NCI-H460 (cell line): ENCODE data around the gene ANKRD55. TPM values are rescaled to one million over a fixed set of nuclear protein-coding genes. Genes with fewer than 3 reads are reported as not detected.
"Not testable (repeated sequence)": the region's sequence is repeated elsewhere in the genome, so short reads cannot be mapped to it uniquely, and the experiment has no call there.

Source experiments
- DNase-seq: peaks from one replicate; pipeline ENCODE4 v3.0.0-alpha.2; 2016; ENCODE audit warnings: low read depth; ENCODE audit errors: extremely low read depth
- total RNA-seq: library from RNA; depleted of rRNA; stranded (reverse); fragments of >200 nt; shearing (Covaris generic); gene quantifications from 2 replicates; pipeline ENCODE4 v1.2.3, GENCODE V29; 2014

Gene ANKRD55
- total RNA-seq, 1 experiment from 2014 or later = not detected

- no peak for DNase-seq
Measured at GRCh38 chr5:56111404-56111781, 121.7 kb downstream of the ANKRD55 start.

GRCh38 chr5:56110646-56111403 lies 122.3 kb downstream of the ANKRD55 start:
- DNase-seq = no peak

- DNase-seq = no peak
Measured at GRCh38 chr5:56108246-56108645, 124.9 kb downstream of the ANKRD55 start.

GRCh38 chr5:56106837-56107236 lies 126.3 kb downstream of the ANKRD55 start:
- no peak for DNase-seq

- no peak for DNase-seq
Measured at GRCh38 chr5:56105511-56106291, 127.4 kb downstream of the ANKRD55 start.

GRCh38 chr5:56102889-56103288 lies 130.2 kb downstream of the ANKRD55 start:
- no peak for DNase-seq

GRCh38 chr5:56102207-56102606 lies 130.9 kb downstream of the ANKRD55 start:
- DNase-seq = not testable (repeated sequence)

GRCh38 chr5:56101180-56101579 lies 131.9 kb downstream of the ANKRD55 start:
- DNase-seq = no peak

GRCh38 chr5:56100439-56101176 lies 132.5 kb downstream of the ANKRD55 start:
- DNase-seq = no peak

- no peak for DNase-seq
Measured at GRCh38 chr5:56099346-56099745, 133.8 kb downstream of the ANKRD55 start.

- DNase-seq = no peak
Measured at GRCh38 chr5:56097055-56097454, 136.1 kb downstream of the ANKRD55 start.

- DNase-seq = no peak
Measured at GRCh38 chr5:56095579-56096102, 137.5 kb downstream of the ANKRD55 start.

GRCh38 chr5:56094579-56095361 lies 138.4 kb downstream of the ANKRD55 start:
- DNase-seq = no peak

- DNase-seq = no peak
Measured at GRCh38 chr5:56093970-56094369, 139.2 kb downstream of the ANKRD55 start.

- no peak for DNase-seq
Measured at GRCh38 chr5:56092115-56092514, 141.0 kb downstream of the ANKRD55 start.

GRCh38 chr5:56091664-56092063 lies 141.5 kb downstream of the ANKRD55 start:
- no peak for DNase-seq

GRCh38 chr5:56090793-56091460 lies 142.2 kb downstream of the ANKRD55 start:
- DNase-seq = no peak

GRCh38 chr5:56088967-56089829 lies 143.9 kb downstream of the ANKRD55 start:
- no peak for DNase-seq

GRCh38 chr5:56088431-56088949 lies 144.6 kb downstream of the ANKRD55 start:
- DNase-seq = no peak
